Astrocyte of the hippocampus (primary cell): ENCODE results near the gene PLXNB2.
A peak's percentile ranks its signal among the peaks of the same experiment; 100 is the strongest.

Experiments
- DNase-seq: peaks from one replicate; pipeline ENCODE4 v3.0.0; 2011; ENCODE audit warnings: low read depth, low spot score

The PLXNB2 gene

GRCh38 chr22:50267591-50268390, 39.7 kb downstream of the PLXNB2 start:
- peak; percentile 64 for DNase-seq

GRCh38 chr22:50266994-50267393, 40.5 kb downstream of the PLXNB2 start:
- no peak for DNase-seq

GRCh38 chr22:50264946-50265669, 42.3 kb downstream of the PLXNB2 start:
- no peak for DNase-seq

- no peak for DNase-seq
These were observed 43.2 kb downstream of the PLXNB2 start for GRCh38 chr22:50264104-50264745.

GRCh38 chr22:50262973-50263617, 44.4 kb downstream of the PLXNB2 start:
- DNase-seq = no peak

- peak; percentile 25 for DNase-seq
These were observed 45.0 kb downstream of the PLXNB2 start for GRCh38 chr22:50262460-50262911.

- DNase-seq = peak; percentile 75
These were observed 45.6 kb downstream of the PLXNB2 start, which contains the start of gene MAPK12 for GRCh38 chr22:50261615-50262459. MAPK12 (minus strand) TSS chr22:50261683; CDS start chr22:50261509, 174 bp downstream.

GRCh38 chr22:50260801-50261614, 46.4 kb downstream of the PLXNB2 start:
- peak; percentile 86 for DNase-seq

- no peak for DNase-seq
These were observed 47.0 kb downstream of the PLXNB2 start for GRCh38 chr22:50260434-50260800.

GRCh38 chr22:50259302-50259701, 48.1 kb downstream of the PLXNB2 start:
- DNase-seq = no peak

- no peak for DNase-seq
These were observed 48.8 kb downstream of the PLXNB2 start for GRCh38 chr22:50258361-50259292.

- DNase-seq = no peak
These were observed 49.7 kb downstream of the PLXNB2 start for GRCh38 chr22:50257451-50258360.

- DNase-seq = no peak
These were observed 50.4 kb downstream of the PLXNB2 start for GRCh38 chr22:50257041-50257440.

GRCh38 chr22:50256258-50256862, 51.1 kb downstream of the PLXNB2 start:
- no peak for DNase-seq

GRCh38 chr22:50255607-50256006, 51.8 kb downstream of the PLXNB2 start:
- no peak for DNase-seq

GRCh38 chr22:50255099-50255498, 52.3 kb downstream of the PLXNB2 start:
- DNase-seq = no peak

- no peak for DNase-seq
These were observed 53.5 kb downstream of the PLXNB2 start for GRCh38 chr22:50253941-50254340.
